ENCODE data around the gene LHX1.

The LHX1 gene

GRCh38 chr17:36972186-36972700 lies 35.0 kb downstream of the LHX1 start:
- DNase-seq (ENCODE audit: low read depth in 2 of 2): no peak

- no peak for DNase-seq (ENCODE audit: low read depth in 2 of 2)
These were observed 35.6 kb downstream of the LHX1 start for GRCh38 chr17:36972905-36973304.

GRCh38 chr17:36975922-36976515 lies 38.7 kb downstream of the LHX1 start:
- no peak for DNase-seq (ENCODE audit: low read depth in 2 of 2)

GRCh38 chr17:36977066-36977465 lies 39.8 kb downstream of the LHX1 start:
- DNase-seq (ENCODE audit: low read depth in 2 of 2): no peak

GRCh38 chr17:36977568-36977967 lies 40.3 kb downstream of the LHX1 start:
- DNase-seq (ENCODE audit: low read depth in 2 of 2): no peak

GRCh38 chr17:36978810-36979564 lies 41.7 kb downstream of the LHX1 start:
- DNase-seq (ENCODE audit: low read depth in 2 of 2): no peak

GRCh38 chr17:36979565-36979941 lies 42.3 kb downstream of the LHX1 start:
- DNase-seq (ENCODE audit: low read depth in 2 of 2): no peak

- DNase-seq (ENCODE audit: low read depth in 2 of 2): no peak
These were observed 43.0 kb downstream of the LHX1 start for GRCh38 chr17:36980280-36980761.

- DNase-seq (ENCODE audit: low read depth in 2 of 2): no peak
These were observed 46.3 kb downstream of the LHX1 start for GRCh38 chr17:36983618-36984017.

- DNase-seq (ENCODE audit: low read depth in 2 of 2): no peak
These were observed 51.9 kb downstream of the LHX1 start for GRCh38 chr17:36989173-36989572.

GRCh38 chr17:36992701-36993100 lies 55.4 kb downstream of the LHX1 start:
- no peak for DNase-seq (ENCODE audit: low read depth in 2 of 2)

GRCh38 chr17:36993227-36993626 lies 56.0 kb downstream of the LHX1 start:
- no peak for DNase-seq (ENCODE audit: low read depth in 2 of 2)

Measured in stimulated activated CD8-positive, alpha-beta memory T cell treated with anti-CD3 and anti-CD28 coated beads, Interleukin-15, amount 100 ng/mL, for 4 hours (primary cell).